OCI-LY3 (cell line): ENCODE data around the gene LNPK.

Experiments
- EZH2phosphoT487 ChIP-seq: fragments of 200-600 bp; shearing (Covaris generic); IDR thresholded peaks from 2 replicates; pipeline ENCODE4 v1.6.1; 2018; ENCODE audit warnings: antibody characterized with exemption, mixed run types, low read depth
- TF ChIP-seq, protein P1 (sequence below): fragments of 200-600, 300-600 bp; sonication (generic); IDR thresholded peaks from 2 replicates; pipeline ENCODE4 v1.5.1; 2014; ENCODE audit warnings: antibody characterized with exemption, low read length, low read depth

- TF ChIP-seq, protein P1, sequence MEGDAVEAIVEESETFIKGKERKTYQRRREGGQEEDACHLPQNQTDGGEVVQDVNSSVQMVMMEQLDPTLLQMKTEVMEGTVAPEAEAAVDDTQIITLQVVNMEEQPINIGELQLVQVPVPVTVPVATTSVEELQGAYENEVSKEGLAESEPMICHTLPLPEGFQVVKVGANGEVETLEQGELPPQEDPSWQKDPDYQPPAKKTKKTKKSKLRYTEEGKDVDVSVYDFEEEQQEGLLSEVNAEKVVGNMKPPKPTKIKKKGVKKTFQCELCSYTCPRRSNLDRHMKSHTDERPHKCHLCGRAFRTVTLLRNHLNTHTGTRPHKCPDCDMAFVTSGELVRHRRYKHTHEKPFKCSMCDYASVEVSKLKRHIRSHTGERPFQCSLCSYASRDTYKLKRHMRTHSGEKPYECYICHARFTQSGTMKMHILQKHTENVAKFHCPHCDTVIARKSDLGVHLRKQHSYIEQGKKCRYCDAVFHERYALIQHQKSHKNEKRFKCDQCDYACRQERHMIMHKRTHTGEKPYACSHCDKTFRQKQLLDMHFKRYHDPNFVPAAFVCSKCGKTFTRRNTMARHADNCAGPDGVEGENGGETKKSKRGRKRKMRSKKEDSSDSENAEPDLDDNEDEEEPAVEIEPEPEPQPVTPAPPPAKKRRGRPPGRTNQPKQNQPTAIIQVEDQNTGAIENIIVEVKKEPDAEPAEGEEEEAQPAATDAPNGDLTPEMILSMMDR: no peak
- no peak for TF ChIP-seq EZH2phosphoT487
These were observed 114.3 kb downstream of the LNPK start for GRCh38 chr2:175887776-175888175.
